Progenitor cell of endocrine pancreas (in vitro differentiated cells): Measurements from ENCODE around the gene SLC44A5. TPM values are rescaled to one million over a fixed set of nuclear protein-coding genes. Genes with fewer than 3 reads are reported as not detected.
"Not testable (repeated sequence)": the region's sequence is repeated elsewhere in the genome, so short reads cannot be mapped to it uniquely, and the experiment has no call there.

ENCODE experiments used
- DNase-seq: peaks from one replicate; pipeline ENCODE4 v3.0.0; 2021; ENCODE audit warnings: low spot score; ENCODE audit not compliant: unreplicated experiment
- H3K27ac Mint-ChIP-seq: 2 replicates; pipeline ENCODE4 v1.8.0; 2021; ENCODE audit warnings: mild to moderate bottlenecking, moderate library complexity, mixed read lengths
- H3K27me3 Mint-ChIP-seq: 2 replicates; pipeline ENCODE4 v1.8.0; 2021; ENCODE audit warnings: mixed read lengths
- H3K36me3 Mint-ChIP-seq: 2 replicates; pipeline ENCODE4 v1.8.0; 2022; ENCODE audit warnings: mixed read lengths; ENCODE audit not compliant: insufficient read depth
- H3K4me1 Mint-ChIP-seq: 2 replicates; pipeline ENCODE4 v1.8.0; 2021; ENCODE audit warnings: low read depth, mixed read lengths
- H3K4me3 Mint-ChIP-seq: 2 replicates; pipeline ENCODE4 v1.8.0; 2021; ENCODE audit warnings: low read depth, mild to moderate bottlenecking, moderate library complexity, mixed read lengths
- H3K9me3 Mint-ChIP-seq: 2 replicates; pipeline ENCODE4 v1.8.0; 2021; ENCODE audit warnings: low read depth, mixed read lengths
- CTCF ChIP-seq: fragments of 200-600 bp; sonication (generic); IDR thresholded peaks from one replicate; pipeline ENCODE4 v1.5.0; 2021; ENCODE audit warnings: antibody characterized with exemption, mild to moderate bottlenecking; ENCODE audit not compliant: unreplicated experiment
- total RNA-seq: library from RNA; stranded (reverse); gene quantifications from 2 replicates; pipeline ENCODE4 v1.2.1, GENCODE V29; 2021

Gene SLC44A5
- total RNA-seq, 1 donor from 2014 or later = 8.8 TPM

GRCh38 chr1:75400716-75401115 lies 210.2 kb downstream of the SLC44A5 start:
- H3K27ac Mint-ChIP-seq = no peak overlapping the region
- H3K9me3 Mint-ChIP-seq = peaks cover 14% of the 10 kb centered on the region
- no peaks in the 10 kb centered on the region for H3K4me1 Mint-ChIP-seq
- no peak for DNase-seq
- H3K27me3 Mint-ChIP-seq = no peaks in the 10 kb centered on the region
- H3K36me3 Mint-ChIP-seq = peaks cover 8% of the 10 kb centered on the region
- H3K4me3 Mint-ChIP-seq = no peak overlapping the region
- TF ChIP-seq CTCF = no peak

GRCh38 chr1:75396745-75397144 lies 214.2 kb downstream of the SLC44A5 start:
- H3K4me1 Mint-ChIP-seq = no peaks in the 10 kb centered on the region

GRCh38 chr1:75396260-75396659 lies 214.7 kb downstream of the SLC44A5 start:
- no peak for DNase-seq
- no peaks in the 10 kb centered on the region for H3K4me1 Mint-ChIP-seq
- H3K4me3 Mint-ChIP-seq = no peak overlapping the region
- no peak overlapping the region for H3K27ac Mint-ChIP-seq
- H3K9me3 Mint-ChIP-seq = peaks cover 13% of the 10 kb centered on the region
- H3K27me3 Mint-ChIP-seq = no peaks in the 10 kb centered on the region
- no peak for TF ChIP-seq CTCF
- H3K36me3 Mint-ChIP-seq = no peaks in the 10 kb centered on the region

More at GRCh38 chr1:75396745-75397144, 214.2 kb downstream of the SLC44A5 start:
- DNase-seq = no peak
- H3K27me3 Mint-ChIP-seq = no peaks in the 10 kb centered on the region
- no peak for TF ChIP-seq CTCF
- H3K36me3 Mint-ChIP-seq = no peaks in the 10 kb centered on the region
- no peak overlapping the region for H3K4me3 Mint-ChIP-seq
- H3K9me3 Mint-ChIP-seq = peaks cover 9% of the 10 kb centered on the region
- no peak overlapping the region for H3K27ac Mint-ChIP-seq

GRCh38 chr1:75394386-75395139 lies 216.4 kb downstream of the SLC44A5 start:
- Mint-ChIP-seq H3K4me1 (no peaks in the 10 kb centered on the region), H3K36me3 (peaks cover 4% of the 10 kb centered on the region), H3K4me3 (no peak overlapping the region), H3K9me3 (peaks cover 30% of the 10 kb centered on the region), H3K27me3 (no peaks in the 10 kb centered on the region), H3K27ac (no peak overlapping the region)
- DNase-seq = no peak
- no peak for TF ChIP-seq CTCF

- H3K36me3 Mint-ChIP-seq = peaks cover 8% of the 10 kb centered on the region
- DNase-seq = no peak
- TF ChIP-seq CTCF = no peak
- H3K27me3 Mint-ChIP-seq = no peaks in the 10 kb centered on the region
- H3K4me3 Mint-ChIP-seq = no peak overlapping the region
- no peak overlapping the region for H3K27ac Mint-ChIP-seq
- peaks cover 39% of the 10 kb centered on the region for H3K9me3 Mint-ChIP-seq
- H3K4me1 Mint-ChIP-seq = no peaks in the 10 kb centered on the region
Measured at GRCh38 chr1:75392278-75392677, 218.6 kb downstream of the SLC44A5 start.

- H3K27ac Mint-ChIP-seq = peak overlapping the region; percentile 84
- not testable (repeated sequence) for H3K4me1 Mint-ChIP-seq, H3K27me3 Mint-ChIP-seq, H3K36me3 Mint-ChIP-seq, H3K9me3 Mint-ChIP-seq, DNase-seq
- H3K4me3 Mint-ChIP-seq = peak overlapping the region; percentile 67
Measured at GRCh38 chr1:75375476-75376447, 235.2 kb downstream of the SLC44A5 start.
